GM12873 (cell line): Measurements from ENCODE around the gene FAM20C.

Experiments
- CTCF ChIP-seq: IDR thresholded peaks from 2 replicates; pipeline ENCODE4 v1.5.1; 2012; ENCODE audit warnings: low read depth, mild to moderate bottlenecking, moderate library complexity, low read length, control low read depth; ENCODE audit not compliant: insufficient read depth; ENCODE audit errors: missing control alignments

Gene FAM20C

GRCh38 chr7:191981-192649 lies at the start of gene FAM20C:
Gene FAM20C, plus strand, starts transcription at chr7:192571. Its CDS starts 629 bp downstream, at chr7:193200.
- no peak for TF ChIP-seq CTCF

DNA sequence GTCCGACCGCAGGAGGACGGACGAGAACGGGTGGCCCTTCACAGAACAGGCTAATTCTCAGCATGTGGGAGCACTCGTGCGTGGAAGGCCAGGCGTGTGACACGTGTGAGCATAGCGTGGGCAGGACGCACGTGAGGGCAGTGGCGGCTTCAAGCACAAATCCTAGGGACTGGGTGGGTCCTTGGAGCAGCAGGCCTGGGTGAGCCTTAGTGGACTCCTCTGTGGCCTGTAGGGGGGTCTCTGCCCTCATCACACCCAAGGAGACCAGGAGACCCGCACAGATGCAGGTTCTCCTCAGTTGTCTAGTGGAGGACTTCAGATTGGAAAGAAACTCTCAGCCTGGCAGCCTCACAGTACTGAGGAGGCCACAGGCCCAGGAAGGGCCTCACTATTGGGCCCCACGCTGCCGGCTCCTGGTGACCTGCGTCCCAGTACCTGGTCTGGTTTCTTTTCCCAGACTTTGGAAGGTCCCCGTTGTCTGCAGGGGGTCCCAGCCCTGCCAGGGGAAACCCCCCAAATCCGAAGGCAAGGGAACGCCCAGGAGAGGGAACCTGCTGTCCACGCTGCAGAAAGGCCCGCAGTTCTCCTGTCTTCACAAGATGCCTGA lies 49.1 kb upstream of the FAM20C start:
- no peak for TF ChIP-seq CTCF

DNA sequence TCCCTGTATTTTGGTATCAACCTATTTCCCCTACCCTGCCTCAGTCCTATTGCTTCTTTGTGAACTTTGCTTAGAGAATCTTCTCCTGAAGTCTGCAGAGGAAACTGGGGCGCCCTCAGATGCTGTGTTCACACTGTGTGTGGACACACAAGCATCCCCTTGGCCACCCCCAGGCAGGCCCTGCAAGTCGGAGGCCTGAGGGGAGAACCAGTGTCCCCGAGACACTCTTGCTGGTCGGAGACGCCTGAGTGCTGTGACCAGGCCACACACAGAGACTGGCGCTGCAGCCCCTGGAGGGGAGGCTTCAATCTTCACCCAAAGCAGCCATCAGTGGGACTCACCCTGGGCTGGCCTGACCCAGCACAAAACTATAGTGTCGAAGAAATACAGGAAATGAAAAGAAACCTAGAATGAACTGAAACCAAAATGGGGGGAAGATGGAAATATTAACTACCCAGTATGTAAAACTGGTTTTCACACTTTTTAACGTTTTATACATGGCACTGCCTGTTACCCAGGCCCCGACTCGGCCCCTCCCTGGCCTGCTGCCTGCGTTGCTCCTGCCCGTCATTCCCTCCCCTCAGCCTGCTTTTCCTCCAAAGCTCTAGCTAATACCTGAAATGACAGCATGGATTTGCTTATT lies 48.4 kb upstream of the FAM20C start:
- TF ChIP-seq CTCF = no peak

- TF ChIP-seq CTCF = no peak
Measured at GRCh38 chr7:144454-144826, 47.9 kb upstream of the FAM20C start.

GRCh38 chr7:145863-146262 lies 46.5 kb upstream of the FAM20C start:
- TF ChIP-seq CTCF = no peak

- no peak for TF ChIP-seq CTCF
Measured at GRCh38 chr7:148543-148931, 43.8 kb upstream of the FAM20C start.

DNA sequence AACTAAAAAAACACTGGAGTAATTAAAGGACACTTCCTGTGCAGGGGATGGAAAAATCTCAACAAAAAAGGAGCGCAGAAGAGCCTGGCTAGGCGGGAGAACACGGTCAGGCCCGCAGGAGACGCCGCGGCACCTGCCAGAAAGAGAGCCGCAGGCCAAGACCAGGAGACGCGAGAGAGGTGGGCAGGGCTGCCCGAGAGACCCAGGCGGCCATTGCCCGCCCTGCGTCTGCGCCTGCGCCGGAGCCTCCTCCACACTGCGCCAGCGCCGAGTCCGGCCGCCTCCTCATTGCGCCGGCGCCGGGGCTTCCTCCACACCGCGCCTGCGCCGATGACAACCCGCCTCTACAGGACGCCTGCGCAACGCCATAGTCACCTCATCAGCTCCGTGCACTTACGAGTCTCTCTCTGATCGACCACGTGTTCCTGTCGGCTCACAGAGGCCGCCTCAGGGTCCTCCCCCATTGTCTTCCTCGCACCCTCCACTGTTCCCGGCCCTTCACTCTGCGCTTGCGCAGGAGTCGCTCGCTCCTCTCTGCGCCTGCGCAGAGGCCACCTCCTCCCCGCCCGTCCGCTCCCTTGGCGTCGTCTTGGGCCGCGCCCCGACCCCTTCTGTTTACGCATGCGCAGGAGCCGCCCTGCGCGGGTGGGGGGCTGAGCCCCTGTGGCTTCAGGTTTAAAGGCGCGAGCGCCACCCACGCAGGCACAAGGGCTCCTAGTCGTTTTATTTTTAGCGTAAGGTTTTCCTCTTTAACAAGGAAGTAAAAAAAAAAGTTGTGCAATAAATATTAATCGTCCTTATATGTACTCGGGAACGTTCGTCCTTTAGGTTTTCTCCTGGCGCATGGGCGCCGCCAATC lies 43.2 kb upstream of the FAM20C start:
- no peak for TF ChIP-seq CTCF
